GM23248 (cell line): ENCODE measurements around the gene GALNS. TPM values are rescaled to one million over a fixed set of nuclear protein-coding genes. Genes with fewer than 3 reads are reported as not detected.

ENCODE experiments used
- DNase-seq: peaks from one replicate; pipeline ENCODE4 v3.0.0-alpha.2; 2015
- H2AFZ ChIP-seq: fragments of 200-600 bp; sonication (generic); 2 replicates; pipeline ENCODE4 v1.6.1; 2016; ENCODE audit warnings: antibody characterized with exemption
- H3F3A ChIP-seq: fragments of 200-600 bp; sonication (generic); 2 replicates; pipeline ENCODE4 v1.6.1; 2016; ENCODE audit warnings: mild to moderate bottlenecking, antibody characterized with exemption, mixed run types; ENCODE audit not compliant: insufficient read depth
- H3K27ac ChIP-seq: fragments of 200-600 bp; sonication (generic); 2 replicates; pipeline ENCODE4 v1.5.1; 2016; ENCODE audit warnings: mild to moderate bottlenecking
- H3K27me3 ChIP-seq: fragments of 200-600 bp; sonication (generic); replicated peaks from 2 replicates; pipeline ENCODE4 v1.6.1; 2016; ENCODE audit warnings: mild to moderate bottlenecking; ENCODE audit not compliant: insufficient read depth
- H3K36me3 ChIP-seq: fragments of 200-600 bp; sonication (generic); 2 replicates; pipeline ENCODE4 v1.6.1; 2016; ENCODE audit warnings: low read depth, mild to moderate bottlenecking
- H3K4me1 ChIP-seq: fragments of 200-600 bp; sonication (generic); 2 replicates; pipeline ENCODE4 v1.6.1; 2016; ENCODE audit warnings: mild to moderate bottlenecking; ENCODE audit not compliant: insufficient read depth
- H3K4me2 ChIP-seq: fragments of 200-600 bp; sonication (generic); one replicate; pipeline ENCODE4 v1.6.1; 2016; ENCODE audit warnings: mild to moderate bottlenecking; ENCODE audit not compliant: unreplicated experiment
- H3K4me3 ChIP-seq: fragments of 200-600 bp; sonication (generic); 2 replicates; pipeline ENCODE4 v1.5.1; 2016; ENCODE audit warnings: mild to moderate bottlenecking
- H3K79me2 ChIP-seq: fragments of 200-600 bp; sonication (generic); 2 replicates; pipeline ENCODE4 v1.6.1; 2016; ENCODE audit warnings: mild to moderate bottlenecking; ENCODE audit not compliant: insufficient read depth
- H3K9ac ChIP-seq: fragments of 200-600 bp; sonication (generic); 2 replicates; pipeline ENCODE4 v1.6.1; 2016; ENCODE audit warnings: mild to moderate bottlenecking
- H3K9me2 ChIP-seq: fragments of 200-600 bp; sonication (generic); 2 replicates; pipeline ENCODE4 v1.6.1; 2016; ENCODE audit warnings: mixed run types, mild to moderate bottlenecking, moderate library complexity; ENCODE audit not compliant: insufficient read depth
- H3K9me3 ChIP-seq: fragments of 200-600 bp; sonication (generic); one replicate; pipeline ENCODE4 v1.6.1; 2017; ENCODE audit warnings: low read depth
- H4K20me1 ChIP-seq: fragments of 200-600 bp; sonication (generic); 2 replicates; pipeline ENCODE4 v1.6.0; 2016; ENCODE audit not compliant: insufficient read depth
- EZH2 ChIP-seq: fragments of 200-600 bp; sonication (generic); IDR thresholded peaks from 2 replicates; pipeline ENCODE4 v1.6.1; 2018; ENCODE audit warnings: antibody characterized with exemption, mild to moderate bottlenecking; ENCODE audit not compliant: insufficient read depth, poor library complexity, severe bottlenecking
- EZH2phosphoT487 ChIP-seq: fragments of 200-600 bp; sonication (generic); IDR thresholded peaks from 2 replicates; pipeline ENCODE4 v1.6.1; 2018; ENCODE audit warnings: antibody characterized with exemption, moderate library complexity, mild to moderate bottlenecking, low read depth; ENCODE audit not compliant: insufficient read depth
- whole genome bisulfite sequencing, 2 experiments: methylation state at CpG; one replicate each; pipeline ENCODE4 v1.1.6; 2015 to 2017; ENCODE audit warnings: low lambda C conversion rate in 2 of 2, low coverage in 1 of 2; ENCODE audit errors: missing lambda C conversion rate in 2 of 2; 5-methylcytosine and 5-hydroxymethylcytosine counted together
- in situ Hi-C: fragments of 300-500 bp; cut with MboI; formaldehyde crosslinking; loops from 2 replicates; pipeline ENCODE4 v1.15.0; 2020
- polyA plus RNA-seq: library from polyadenylated mRNA; unstranded; fragments of >200 nt; fragmentation: Nextera tagmentation; extraction: Ambion mirVana; gene quantifications from 2 replicates; pipeline ENCODE4 v1.2.1, GENCODE V29; 2016
- total RNA-seq: library from RNA; depleted of rRNA; stranded (reverse); fragments of >200 nt; shearing (Covaris generic); gene quantifications from 2 replicates; pipeline ENCODE4 v1.2.3, GENCODE V29; 2014

Gene GALNS
- total and polyA plus RNA-seq, 2 experiments from 2014 or later, result 24.0 to 39.0 TPM

GRCh38 chr16:88820385-88821025 lies 36.2 kb downstream of the GALNS start:
- Histone ChIP-seq H3K9me3 (no peaks in the 10 kb centered on the region), H3K4me2 (no peak overlapping the region), H3K4me1 (no peaks in the 10 kb centered on the region), H3K27ac (no peak overlapping the region), H2AFZ (no peak overlapping the region), H3K27me3 (no peaks in the 10 kb centered on the region), H3K4me3 (no peak overlapping the region), H3K79me2 (no peaks in the 10 kb centered on the region), H3K9me2 (no peaks in the 10 kb centered on the region), H3K36me3 (no peaks in the 10 kb centered on the region), H3F3A (no peaks in the 10 kb centered on the region), H4K20me1 (no peaks in the 10 kb centered on the region), H3K9ac (no peak overlapping the region)
- no peak for TF ChIP-seq EZH2
- TF ChIP-seq EZH2phosphoT487, result no peak
- 78 to 84% methylated on average over 18 to 19 of the region's 20 CpGs for WGBS, 2 experiments
- in situ Hi-C loops, result no loop called here
- no peak for DNase-seq

- Histone ChIP-seq H3K4me2 (no peak overlapping the region), H3K27me3 (no peaks in the 10 kb centered on the region), H3K9me3 (no peaks in the 10 kb centered on the region), H3K36me3 (no peaks in the 10 kb centered on the region), H4K20me1 (no peaks in the 10 kb centered on the region), H3K9ac (no peak overlapping the region), H3K4me3 (no peak overlapping the region), H3K79me2 (no peaks in the 10 kb centered on the region), H3F3A (no peaks in the 10 kb centered on the region), H3K9me2 (no peaks in the 10 kb centered on the region), H3K4me1 (no peaks in the 10 kb centered on the region), H2AFZ (no peak overlapping the region), H3K27ac (no peak overlapping the region)
- no peak for DNase-seq
- WGBS, 2 experiments, result 83 to 93% methylated on average over 11 to 16 of the region's 16 CpGs
- TF ChIP-seq EZH2phosphoT487 (no peak), EZH2 (no peak)
- in situ Hi-C loops, result no loop called here
Measured at GRCh38 chr16:88819126-88819525, 37.6 kb downstream of the GALNS start.

GRCh38 chr16:88818575-88818874 lies 38.2 kb downstream of the GALNS start:
- Histone ChIP-seq H3K4me2 (no peak overlapping the region), H3K27ac (no peak overlapping the region), H3K9me3 (no peaks in the 10 kb centered on the region), H3K4me1 (no peaks in the 10 kb centered on the region), H3K36me3 (no peaks in the 10 kb centered on the region), H3F3A (no peaks in the 10 kb centered on the region), H3K9me2 (no peaks in the 10 kb centered on the region), H4K20me1 (no peaks in the 10 kb centered on the region), H2AFZ (no peak overlapping the region), H3K9ac (no peak overlapping the region), H3K79me2 (no peaks in the 10 kb centered on the region), H3K4me3 (no peak overlapping the region), H3K27me3 (no peaks in the 10 kb centered on the region)
- in situ Hi-C loops, result no loop called here
- WGBS, 2 experiments, result 87 to 90% methylated on average over 18 of the region's 18 CpGs
- DNase-seq, result no peak
- TF ChIP-seq EZH2phosphoT487, result no peak
- TF ChIP-seq EZH2, result no peak

DNA sequence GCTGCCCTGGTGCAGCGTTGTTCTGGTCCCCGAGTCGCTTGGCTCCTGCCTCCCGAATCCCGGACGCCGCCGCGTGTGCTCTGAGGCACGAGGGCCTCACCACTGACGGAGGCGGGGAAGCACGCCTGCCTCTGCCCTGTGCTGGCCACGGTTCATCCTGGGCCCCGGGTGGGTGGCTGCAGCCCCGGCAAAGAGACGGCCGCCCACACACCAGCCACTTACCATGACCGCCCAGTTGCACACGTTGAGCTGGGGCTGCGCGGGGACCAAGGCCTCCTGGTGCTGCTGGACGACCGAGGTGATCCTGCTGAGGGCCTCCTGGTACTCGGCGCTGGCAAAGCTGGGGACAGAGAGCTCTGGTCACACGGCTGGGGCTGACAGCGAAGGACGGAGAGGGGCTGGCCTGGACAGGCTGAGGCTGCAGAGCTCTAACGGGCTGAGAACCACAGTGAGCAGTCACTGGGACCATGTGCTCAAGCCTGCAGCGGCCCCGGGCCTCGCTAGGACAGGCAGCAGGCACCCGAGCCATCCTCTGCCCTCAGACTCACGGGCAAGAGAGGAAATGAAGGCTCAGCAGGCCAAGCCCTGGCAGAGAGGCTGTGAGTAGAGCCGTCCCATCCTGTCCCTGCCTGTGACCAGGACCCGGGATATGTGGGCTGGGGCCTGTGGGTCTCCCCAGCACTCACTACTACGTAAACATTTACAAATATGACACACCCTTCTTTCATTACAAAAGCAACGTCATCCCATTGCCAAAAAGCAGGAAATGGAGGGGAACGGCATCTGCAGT lies 38.8 kb downstream of the GALNS start:
- H3K27ac ChIP-seq, result no peak overlapping the region
- H3F3A ChIP-seq, result no peaks in the 10 kb centered on the region
- no peaks in the 10 kb centered on the region; the same call in 1 of the 2 replicates for H3K4me1 ChIP-seq
- H2AFZ ChIP-seq, result no peak overlapping the region
- H3K4me3 ChIP-seq, result no peak overlapping the region
- 77 to 81% methylated on average over 36 to 39 of the region's 40 CpGs for WGBS, 2 experiments
- no peaks in the 10 kb centered on the region for H3K9me3 ChIP-seq
- H3K79me2 ChIP-seq, result no peaks in the 10 kb centered on the region
- in situ Hi-C loops, result no loop called here
- no peaks in the 10 kb centered on the region for H3K9me2 ChIP-seq
- H3K4me2 ChIP-seq, result no peak overlapping the region
- TF ChIP-seq EZH2phosphoT487 (no peak), EZH2 (no peak)
- H4K20me1 ChIP-seq, result no peaks in the 10 kb centered on the region
- H3K27me3 ChIP-seq, result no peaks in the 10 kb centered on the region
- no peak for DNase-seq
- H3K36me3 ChIP-seq, result no peaks in the 10 kb centered on the region
- no peak overlapping the region for H3K9ac ChIP-seq
